ENCODE data around the gene BRAF.

GRCh38 chr7:140911746-140912145 is 13.0 kb downstream of the BRAF start:
- TF ChIP-seq CTCF (IDR thresholded peaks at IDR 0.05), result no peak
- TF ChIP-seq POLR2A (IDR thresholded peaks at IDR 0.05), result no peak

Measured in tibial nerve (tissue), 3 donors.